BJ (cell line): Measurements from ENCODE around the gene SLC10A1. TPM values are rescaled to one million over a fixed set of nuclear protein-coding genes. Genes with fewer than 3 reads are reported as not detected.

Source experiments
- CTCF ChIA-PET: fragments of 350-600 bp; formaldehyde crosslinking; extraction: SDS; loops from one replicate; lab custom pipeline; 2021; ENCODE audit warnings: antibody characterized with exemption, inconsistent platforms; lab: Yijun Ruan, JAX
- POLR2A ChIA-PET: fragments of 300-600 bp; sonication (Branson Sonifier 250); formaldehyde crosslinking; extraction: SDS; loops from one replicate; lab custom pipeline; 2021; ENCODE audit warnings: antibody characterized with exemption; lab: Charles Lee
- DNase-seq: peaks from one replicate; pipeline ENCODE4 v3.0.0-alpha.2; 2011; ENCODE audit warnings: low read depth
- H3K27me3 ChIP-seq: 2 replicates; pipeline ENCODE4 v1.6.0; 2011; ENCODE audit warnings: low read length; ENCODE audit not compliant: control insufficient read depth, insufficient read depth
- H3K36me3 ChIP-seq: 2 replicates; pipeline ENCODE4 v1.5.1; 2011; ENCODE audit warnings: low read length; ENCODE audit not compliant: control insufficient read depth, insufficient read depth
- H3K4me3 ChIP-seq: 2 replicates; pipeline ENCODE4 v1.5.1; 2011; ENCODE audit warnings: low read depth, mild to moderate bottlenecking, control low read depth, low read length
- polyA plus RNA-seq: library from polyadenylated mRNA; depleted of rRNA; stranded (reverse); fragments of >200 nt; gene quantifications from 2 replicates; pipeline ENCODE4 v1.2.3, GENCODE V29; 2011
- TF ChIP-seq, protein P1 (sequence below): IDR thresholded peaks from 2 replicates; pipeline ENCODE4 v1.5.1; 2011; ENCODE audit warnings: low read depth, mild to moderate bottlenecking, control low read depth, inconsistent platforms, low read length, moderate library complexity; ENCODE audit not compliant: insufficient read depth

Gene SLC10A1
- polyA plus RNA-seq, 1 experiment = not detected

- ChIA-PET POLR2A (no interaction called here), CTCF (no interaction called here)
- peaks cover 7% of the 10 kb centered on the region; the same call in 1 of the 2 replicates for H3K36me3 ChIP-seq
- TF ChIP-seq, protein P1, sequence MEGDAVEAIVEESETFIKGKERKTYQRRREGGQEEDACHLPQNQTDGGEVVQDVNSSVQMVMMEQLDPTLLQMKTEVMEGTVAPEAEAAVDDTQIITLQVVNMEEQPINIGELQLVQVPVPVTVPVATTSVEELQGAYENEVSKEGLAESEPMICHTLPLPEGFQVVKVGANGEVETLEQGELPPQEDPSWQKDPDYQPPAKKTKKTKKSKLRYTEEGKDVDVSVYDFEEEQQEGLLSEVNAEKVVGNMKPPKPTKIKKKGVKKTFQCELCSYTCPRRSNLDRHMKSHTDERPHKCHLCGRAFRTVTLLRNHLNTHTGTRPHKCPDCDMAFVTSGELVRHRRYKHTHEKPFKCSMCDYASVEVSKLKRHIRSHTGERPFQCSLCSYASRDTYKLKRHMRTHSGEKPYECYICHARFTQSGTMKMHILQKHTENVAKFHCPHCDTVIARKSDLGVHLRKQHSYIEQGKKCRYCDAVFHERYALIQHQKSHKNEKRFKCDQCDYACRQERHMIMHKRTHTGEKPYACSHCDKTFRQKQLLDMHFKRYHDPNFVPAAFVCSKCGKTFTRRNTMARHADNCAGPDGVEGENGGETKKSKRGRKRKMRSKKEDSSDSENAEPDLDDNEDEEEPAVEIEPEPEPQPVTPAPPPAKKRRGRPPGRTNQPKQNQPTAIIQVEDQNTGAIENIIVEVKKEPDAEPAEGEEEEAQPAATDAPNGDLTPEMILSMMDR = no peak
- H3K4me3 ChIP-seq = no peak overlapping the region
- no peak for DNase-seq
- no peaks in the 10 kb centered on the region for H3K27me3 ChIP-seq
These were observed 18.0 kb downstream of the SLC10A1 start for GRCh38 chr14:69779088-69779487.

DNA sequence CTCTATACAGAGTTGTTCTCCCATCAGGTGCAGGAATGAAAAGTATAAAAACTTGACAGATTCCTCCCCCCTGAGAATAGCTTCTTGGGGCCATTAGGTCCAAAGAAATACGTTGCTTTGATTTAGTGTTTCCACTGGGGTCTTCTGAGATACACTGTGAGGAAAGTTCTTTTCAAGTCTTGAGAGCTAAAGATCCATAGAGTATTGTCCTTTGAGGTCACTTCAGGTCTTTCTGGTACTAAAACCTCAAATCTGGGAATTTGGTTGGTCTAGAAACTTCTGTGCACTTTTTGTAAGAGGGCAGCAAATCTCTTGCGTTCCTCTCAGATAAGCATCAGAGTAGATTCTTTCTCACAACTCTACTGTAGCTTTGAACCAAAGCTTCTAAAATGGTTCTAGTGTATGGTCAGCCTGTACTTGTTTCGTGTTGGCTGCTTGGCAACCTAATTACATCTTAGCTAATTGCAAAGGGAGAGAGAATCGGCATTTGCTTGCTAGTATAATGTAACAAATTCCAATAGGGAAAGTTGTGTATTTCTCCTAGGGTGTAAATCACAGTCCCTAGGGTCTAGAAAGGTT lies 20.1 kb downstream of the SLC10A1 start:
- TF ChIP-seq, protein P1 = no peak
- ChIA-PET POLR2A (no interaction called here), CTCF (no interaction called here)
- no peaks in the 10 kb centered on the region for H3K27me3 ChIP-seq
- peaks cover 15% of the 10 kb centered on the region for H3K36me3 ChIP-seq
- no peak for DNase-seq
- H3K4me3 ChIP-seq = no peak overlapping the region

GRCh38 chr14:69775012-69775411 lies 22.0 kb downstream of the SLC10A1 start:
- TF ChIP-seq, protein P1 = no peak
- CTCF ChIA-PET = no interaction called here
- no peak overlapping the region for H3K4me3 ChIP-seq
- no peaks in the 10 kb centered on the region for H3K27me3 ChIP-seq
- no peak for DNase-seq
- peaks cover 16% of the 10 kb centered on the region for H3K36me3 ChIP-seq
- POLR2A ChIA-PET = no interaction called here

- TF ChIP-seq, protein P1 = no peak
- DNase-seq = no peak
- H3K4me3 ChIP-seq = no peak overlapping the region
- peaks cover 23% of the 10 kb centered on the region for H3K36me3 ChIP-seq
- ChIA-PET POLR2A (no interaction called here), CTCF (no interaction called here)
- no peaks in the 10 kb centered on the region for H3K27me3 ChIP-seq
These were observed 23.3 kb downstream of the SLC10A1 start for GRCh38 chr14:69773571-69774276.

- Histone ChIP-seq H3K36me3 (peaks cover 24% of the 10 kb centered on the region), H3K4me3 (no peak overlapping the region), H3K27me3 (no peaks in the 10 kb centered on the region)
- CTCF ChIA-PET = no interaction called here
- TF ChIP-seq, protein P1 = no peak
- POLR2A ChIA-PET = no interaction called here
- no peak for DNase-seq
These were observed 24.7 kb downstream of the SLC10A1 start for GRCh38 chr14:69772082-69773017.
